GM12878 (cell line): ENCODE data around the gene TLE7. TPM values are rescaled to one million over a fixed set of nuclear protein-coding genes. Genes with fewer than 3 reads are reported as not detected.

Source experiments
- ATAC-seq: fragments of 200-7000 bp; cut with Tn5 transposase; 3 replicates; pipeline ENCODE4 v1.9.1; 2020; ENCODE audit warnings: mild to moderate bottlenecking, moderate library complexity
- BruUV-seq: library from RNA; stranded (reverse); fragments of 400-500 nt; replicated peaks from 2 replicates; lab custom pipeline; 2021; lab: Mats Ljungman, UMichigan
- CTCF ChIA-PET: fragments of 300-600 bp; sonication (Branson Sonifier 250); formaldehyde crosslinking; extraction: SDS; loops from one replicate; lab custom pipeline; 2021; ENCODE audit warnings: inconsistent platforms; lab: Yijun Ruan, JAX
- POLR2A ChIA-PET: fragments of 350-600 bp; formaldehyde crosslinking; extraction: SDS; loops from one replicate; lab custom pipeline; 2021; ENCODE audit warnings: inconsistent platforms; lab: Charles Lee
- RAD21 ChIA-PET: fragments of 300-600 bp; sonication (Branson Sonifier 250); formaldehyde crosslinking; loops from one replicate; lab custom pipeline; 2023; ENCODE audit warnings: antibody characterized with exemption; ENCODE audit not compliant: unreplicated experiment; lab: Charles Lee
- SMC1A ChIA-PET: fragments of 300-600 bp; sonication (Branson Sonifier 250); formaldehyde crosslinking; loops from one replicate; lab custom pipeline; 2023; ENCODE audit not compliant: unreplicated experiment, uncharacterized antibody; lab: Charles Lee
- DNase-seq: peaks from one replicate; pipeline ENCODE4 v3.0.0-alpha.2; 2011; ENCODE audit warnings: low read depth, low spot score
- FAIRE-seq: peaks from 3 replicates; lab custom pipeline; 2011; peaks lifted over from hg19 to GRCh38; lab: Jason Lieb, UNC
- H2AFZ ChIP-seq: 2 replicates; pipeline ENCODE4 v1.6.0; 2011; ENCODE audit warnings: low read depth, low read length, control low read depth; ENCODE audit not compliant: control insufficient read depth
- H3K27ac ChIP-seq: 2 replicates; pipeline ENCODE4 v1.5.1; 2011; ENCODE audit warnings: control low read depth; ENCODE audit not compliant: control insufficient read depth, insufficient read depth
- H3K27me3 ChIP-seq, 2 experiments: replicated peaks in 1 of 2; 2 replicates each; pipeline versions ENCODE4 v1.6.0 to v1.6.1; 2011; ENCODE audit warnings: low read length in 1 of 2; ENCODE audit not compliant: control insufficient read depth in 2 of 2, insufficient read depth in 2 of 2
- H3K36me3 ChIP-seq, 2 experiments: 2 replicates each; pipeline ENCODE4 v1.5.1; 2011; ENCODE audit warnings: low read length in 1 of 2; ENCODE audit not compliant: control insufficient read depth in 2 of 2, insufficient read depth in 2 of 2
- H3K4me1 ChIP-seq: 2 replicates; pipeline ENCODE4 v1.6.1; 2011; ENCODE audit warnings: mild to moderate bottlenecking, low read length, moderate library complexity, mixed read lengths; ENCODE audit not compliant: control insufficient read depth, insufficient read depth
- H3K4me2 ChIP-seq: 2 replicates; pipeline ENCODE4 v1.6.0; 2011; ENCODE audit warnings: control low read depth; ENCODE audit not compliant: control insufficient read depth, insufficient read depth
- H3K4me3 ChIP-seq: fragments of 200-600 bp; sonication (generic); 2 replicates; pipeline ENCODE4 v1.5.1; 2016
- H3K79me2 ChIP-seq: 2 replicates; pipeline ENCODE4 v1.6.0; 2011; ENCODE audit warnings: low read length; ENCODE audit not compliant: control insufficient read depth, insufficient read depth
- H3K9ac ChIP-seq: 2 replicates; pipeline ENCODE4 v1.8.0; 2011; ENCODE audit warnings: low read length, control low read depth, mixed read lengths; ENCODE audit not compliant: control insufficient read depth, insufficient read depth
- H3K9me3 ChIP-seq: replicated peaks from 3 replicates; pipeline ENCODE4 v1.5.1; 2011; ENCODE audit warnings: mild to moderate bottlenecking, low read length; ENCODE audit not compliant: control insufficient read depth, insufficient read depth
- H4K20me1 ChIP-seq: 2 replicates; pipeline ENCODE4 v1.6.0; 2011; ENCODE audit not compliant: control insufficient read depth, insufficient read depth
- CEBPZ ChIP-seq: fragments of 150-350 bp; IDR thresholded peaks from 2 replicates; pipeline ENCODE4 v1.6.1; 2016; ENCODE audit warnings: low read depth, low read length
- ETV6 ChIP-seq, 2 experiments: fragments of 450-650 bp in 1 of 2; IDR thresholded peaks in 1 of 2; conservative IDR thresholded peaks in 1 of 2; 2 replicates each; pipeline ENCODE4 v1.6.1; 2014; ENCODE audit warnings: antibody characterized with exemption in 1 of 2, borderline replicate concordance in 1 of 2, low read depth in 1 of 2, mild to moderate bottlenecking in 1 of 2, moderate library complexity in 1 of 2
- FOXM1 ChIP-seq: IDR thresholded peaks from 2 replicates; pipeline ENCODE4 v1.6.1; 2012; ENCODE audit warnings: low read depth, mild to moderate bottlenecking, inconsistent platforms, low read length, moderate library complexity
- POLR2A ChIP-seq: IDR thresholded peaks from 2 replicates; pipeline ENCODE4 v1.6.1; 2011; ENCODE audit warnings: low read depth, mild to moderate bottlenecking, low read length
- SIX5 ChIP-seq: IDR thresholded peaks from 2 replicates; pipeline ENCODE4 v1.6.1; 2011; ENCODE audit warnings: mild to moderate bottlenecking, low read depth, low read length, moderate library complexity; ENCODE audit not compliant: severe bottlenecking
- SMAD5 ChIP-seq: IDR thresholded peaks from 2 replicates; pipeline ENCODE4 v1.6.1; 2016; ENCODE audit warnings: antibody characterized with exemption, low read depth
- ZBTB4 ChIP-seq: fragments of 450-650 bp; formaldehyde crosslinking; IDR thresholded peaks from 2 replicates; pipeline ENCODE4 v1.4.0; 2022; ENCODE audit warnings: mild to moderate bottlenecking, moderate library complexity
- WGBS: methylation state at CpG from one replicate; pipeline ENCODE4 v1.1.6; 2016; ENCODE audit warnings: low lambda C conversion rate; ENCODE audit not compliant: insufficient replicate concordance, insufficient coverage; ENCODE audit errors: missing lambda C conversion rate; 5-methylcytosine and 5-hydroxymethylcytosine counted together
- in situ Hi-C: fragments of 300-500 bp; cut with MboI; formaldehyde crosslinking; loops from 9 replicates; pipeline ENCODE4 v1.14.3; 2018; ENCODE audit warnings: mixed read lengths
- intact Hi-C: fragments of 100-400 bp; cut with micrococcal nuclease; formaldehyde crosslinking; loops from one replicate; pipeline ENCODE4 v1.14.2; 2022; ENCODE audit not compliant: unreplicated experiment
- polyA plus RNA-seq, 11 experiments: library from polyadenylated mRNA; depleted of rRNA in 4 of 11; unstranded in 6 of 11; stranded (reverse) in 5 of 11; fragments of >200 nt; fragmentation: Nextera tagmentation in 4 of 11; fragmentation: Illumina TruSeq in 1 of 11; extraction: Ambion mirVana in 4 of 11; extraction: Trizol in 1 of 11; gene quantifications; 1 replicate in 1 of 11; 2 replicates in 10 of 11; pipeline versions ENCODE4 v1.2.1 to v1.2.3, GENCODE V29; 2011 to 2016; ENCODE audit warnings: inconsistent platforms in 2 of 11, missing spikeins in 2 of 11, low read depth in 1 of 11
- total RNA-seq, 4 experiments: library from RNA; depleted of rRNA in 3 of 4; stranded (reverse); fragments of >200 nt in 3 of 4; fragmentation: Illumina TruSeq in 1 of 4; extraction: Trizol in 1 of 4; gene quantifications; 2 replicates each; pipeline versions ENCODE4 v1.2.1 to v1.2.3, GENCODE V29; 2013 to 2021

Gene TLE7
- total and polyA plus RNA-seq, 10 of the 15 experiments (the other 5 are each of a cell fraction or from before 2014, with no cell fraction given), result not detected

GRCh38 chr16:71407731-71408130 is 34.1 kb downstream of the TLE7 start:
- Histone ChIP-seq H4K20me1 (no peaks in the 10 kb centered on the region), H3K9ac (no peak overlapping the region), H3K4me3 (no peak overlapping the region), H2AFZ (no peak overlapping the region), H3K27ac (no peak overlapping the region), H3K4me2 (no peak overlapping the region), H3K79me2 (no peaks in the 10 kb centered on the region), H3K4me1 (no peaks in the 10 kb centered on the region), H3K9me3 (no peaks in the 10 kb centered on the region; the same call in 2 of the 3 replicates), H3K36me3 (no peaks in the 10 kb centered on the region), H3K27me3 (peaks cover 0 to 7% of the 10 kb centered on the region in 2 experiments; a peak in 2 of 4 replicates)
- BruUV-seq, result no TSS peak
- ChIA-PET SMC1A (interaction anchor here (1.4 to 6.9 kb wide), 2 partner anchors 76 to 92 kb away, joined by 4 to 75 read pairs; no protein-coding TSS in a partner anchor), POLR2A (no interaction called here), RAD21 (interaction anchor here (0.9 to 1.5 kb wide), 2 partner anchors 131 to 204 kb away, joined by 3 read pairs; no protein-coding TSS in a partner anchor), CTCF (interaction anchor here (1.0 to 2.4 kb wide), 5 partner anchors 15 to 204 kb away, joined by 3 to 10 read pairs (median 5); no protein-coding TSS in a partner anchor)
- in situ Hi-C loops, result no loop called here
- intact Hi-C loops, result no loop called here
- FAIRE-seq (no peak), ATAC-seq (no peak), DNase-seq (no peak)
- TF ChIP-seq SIX5 (no peak), ETV6 (conservative IDR thresholded peaks at IDR 0.05 in 1 of 2, IDR thresholded peaks at IDR 0.05 in 1 of 2; ENCODE audit: borderline replicate concordance in 1 of 2, low read depth in 1 of 2) (no peak)
- WGBS, result 8% methylated on average over 1 of the region's 1 CpG

GRCh38 chr16:71406724-71407123 is 35.1 kb downstream of the TLE7 start:
- FAIRE-seq (no peak), DNase-seq (no peak), ATAC-seq (no peak)
- no peak overlapping the region for H3K4me3 ChIP-seq
- ChIA-PET RAD21 (interaction anchor here (1.5 kb wide), 1 partner anchor 205 kb away, joined by 3 read pairs; no protein-coding TSS in a partner anchor), POLR2A (no interaction called here), SMC1A (interaction anchor here (0.9 to 1.4 kb wide), 2 partner anchors 77 to 93 kb away, joined by 3 to 4 read pairs; no protein-coding TSS in a partner anchor), CTCF (interaction anchor here (0.6 to 2.4 kb wide), 5 partner anchors 23 to 205 kb away, joined by 3 to 10 read pairs (median 5); no protein-coding TSS in a partner anchor)
- no peaks in the 10 kb centered on the region; the same call in 2 of the 3 replicates for H3K9me3 ChIP-seq
- H3K27me3 ChIP-seq, result peaks cover 0 to 7% of the 10 kb centered on the region in 2 experiments; a peak in 2 of 4 replicates
- no peak overlapping the region for H3K27ac ChIP-seq
- no peaks in the 10 kb centered on the region for H3K36me3 ChIP-seq
- H4K20me1 ChIP-seq, result no peaks in the 10 kb centered on the region
- no peaks in the 10 kb centered on the region for H3K79me2 ChIP-seq
- in situ Hi-C loops, result no loop called here
- no peaks in the 10 kb centered on the region for H3K4me1 ChIP-seq
- 16% methylated on average over 8 of the region's 8 CpGs for WGBS
- intact Hi-C loops, result no loop called here
- H2AFZ ChIP-seq, result no peak overlapping the region
- no peak for TF ChIP-seq ZBTB4 (CRISPR knock-in tag)
- no peak for TF ChIP-seq SMAD5
- TF ChIP-seq FOXM1, result no peak
- TF ChIP-seq POLR2A, result no peak
- no peak for TF ChIP-seq CEBPZ
- H3K9ac ChIP-seq, result no peak overlapping the region
- H3K4me2 ChIP-seq, result no peak overlapping the region
- no TSS peak for BruUV-seq
